HT-29 (cell line): Measurements from ENCODE around the gene FEM1C. TPM values are rescaled to one million over a fixed set of nuclear protein-coding genes. Genes with fewer than 3 reads are reported as not detected.
A peak's percentile ranks its signal among the peaks of the same experiment; 100 is the strongest.

Source experiments
- DNase-seq: peaks from one replicate; pipeline ENCODE4 v3.0.0-alpha.2; 2015; ENCODE audit warnings: low spot score
- total RNA-seq: library from RNA; depleted of rRNA; stranded (reverse); fragments of >200 nt; shearing (Covaris generic); gene quantifications from 2 replicates; pipeline ENCODE4 v1.2.3, GENCODE V29; 2014

FEM1C gene
- total RNA-seq, 1 experiment from 2014 or later = 6.7 TPM

- DNase-seq = no peak
Observed at GRCh38 chr5:115558388-115558956, 13.9 kb upstream of the FEM1C start.

DNA sequence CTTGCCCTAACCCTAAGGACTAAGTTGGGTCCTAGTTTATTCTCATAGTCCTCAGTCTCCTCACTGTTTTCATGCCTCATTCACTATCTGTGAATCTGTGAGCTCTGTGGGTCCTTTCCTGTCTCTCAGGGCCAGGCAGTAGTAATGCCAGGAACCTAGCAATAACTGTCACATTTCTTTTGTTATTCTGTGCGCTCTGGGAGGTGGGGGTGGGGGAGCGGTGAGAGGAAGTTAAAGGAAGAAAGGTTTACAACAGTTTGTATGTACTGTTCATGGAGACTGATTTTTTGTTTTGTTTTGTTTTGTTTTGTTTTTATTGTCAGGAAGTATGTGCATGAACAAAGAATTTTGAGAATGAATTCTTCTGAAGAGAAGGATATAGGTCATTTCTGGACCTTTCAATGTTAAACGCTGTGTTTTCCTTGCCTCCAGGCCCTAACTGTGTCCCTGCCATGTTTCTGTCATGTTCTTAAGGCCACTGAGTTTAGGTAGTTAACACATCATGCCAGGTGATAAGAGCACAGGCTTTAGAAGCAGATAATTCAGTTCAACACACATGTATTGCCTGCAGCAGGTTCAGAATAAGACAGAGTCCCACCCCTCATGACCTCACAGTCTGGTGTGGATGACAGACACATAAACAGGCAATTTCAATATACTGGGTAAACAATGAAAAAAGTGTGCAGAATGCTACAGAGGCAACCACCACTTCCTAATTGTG is 13.3 kb upstream of the FEM1C start:
- no peak for DNase-seq

- no peak for DNase-seq
Observed at GRCh38 chr5:115556276-115556675, 11.7 kb upstream of the FEM1C start.

GRCh38 chr5:115555084-115555633 is 10.6 kb upstream of the FEM1C start:
- no peak for DNase-seq

DNA sequence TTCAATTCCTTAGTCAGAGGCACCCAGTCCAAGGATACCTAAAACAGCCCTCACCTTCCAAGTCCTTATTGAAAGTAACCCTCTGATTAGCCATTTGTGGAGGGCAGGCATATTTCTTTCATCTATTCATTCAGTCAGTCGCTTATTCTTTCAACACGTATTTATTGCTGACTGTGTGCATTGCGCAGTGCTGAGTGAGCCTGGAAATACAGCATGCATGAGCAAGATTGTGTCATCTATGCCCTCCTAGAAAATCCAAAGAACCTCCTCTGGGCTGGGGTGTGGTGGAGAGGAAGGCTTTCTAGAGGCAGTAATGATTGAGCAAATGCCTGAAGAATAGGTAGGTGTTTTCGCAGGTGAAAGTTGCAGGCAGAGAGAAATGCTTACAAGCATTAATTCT is 8.5 kb upstream of the FEM1C start:
- DNase-seq = no peak

DNA sequence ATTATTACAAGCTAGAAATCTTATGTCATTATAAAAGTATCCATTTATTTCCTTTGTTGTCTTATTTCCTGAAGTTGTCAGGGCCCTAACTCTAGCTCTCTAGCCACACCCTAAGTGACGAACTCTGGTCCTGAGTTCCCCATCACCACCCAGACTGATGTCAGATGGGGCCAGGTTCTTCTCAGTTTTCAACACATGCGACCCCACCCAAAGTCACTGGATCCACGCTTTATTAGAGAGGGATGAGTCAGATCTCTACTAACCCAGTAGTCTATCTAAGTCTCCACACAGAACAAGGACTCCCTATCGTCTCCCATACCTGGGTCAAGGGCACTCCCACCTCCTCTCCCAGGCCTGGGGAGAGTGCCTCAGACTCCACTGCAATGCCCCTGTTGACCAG is 6.8 kb upstream of the FEM1C start:
- DNase-seq = no peak

GRCh38 chr5:115549154-115549553 is 4.6 kb upstream of the FEM1C start:
- DNase-seq = no peak

- DNase-seq = no peak
Observed at GRCh38 chr5:115548683-115549082, 4.1 kb upstream of the FEM1C start.

GRCh38 chr5:115545351-115545882 is 842 bp upstream of the FEM1C start:
- DNase-seq = no peak

GRCh38 chr5:115544043-115544435 is 536 bp downstream of the FEM1C start:
- no peak for DNase-seq

GRCh38 chr5:115543365-115544042 is 1.1 kb downstream of the FEM1C start:
- peak; percentile 72 for DNase-seq

DNA sequence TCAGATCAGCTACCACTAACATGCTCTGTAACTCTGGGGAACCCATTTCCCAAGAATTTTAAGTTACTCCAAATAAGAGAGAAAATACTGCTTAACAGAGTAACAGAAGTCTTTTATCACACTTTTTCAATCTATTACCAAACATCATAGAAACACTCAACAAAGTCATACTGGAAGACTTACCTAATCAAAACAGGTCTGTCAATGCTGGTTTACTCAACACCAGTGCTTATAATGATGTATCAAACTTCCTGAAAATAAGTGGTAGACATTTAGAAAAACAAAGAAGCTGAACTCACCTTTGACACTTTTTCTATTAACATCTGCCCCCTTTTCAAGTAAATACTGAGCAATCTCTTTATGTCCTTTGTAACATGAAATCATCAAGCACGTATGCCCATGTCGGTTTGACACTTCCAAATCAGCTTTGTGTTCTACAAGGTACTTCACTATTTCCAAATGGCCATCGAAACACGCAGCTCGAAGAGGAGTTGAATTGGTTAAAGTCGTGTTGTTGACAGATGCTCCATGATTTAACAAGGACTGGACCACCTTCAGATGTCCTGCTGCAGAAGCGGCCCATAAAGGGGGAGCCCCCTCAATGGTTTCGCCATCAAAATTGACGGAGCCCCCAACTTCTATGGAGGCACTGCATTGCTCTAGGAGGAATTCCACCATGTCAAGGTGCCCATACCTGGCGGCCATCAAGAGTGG is 1.8 kb downstream of the FEM1C start:
- peak; percentile 57 for DNase-seq

DNA sequence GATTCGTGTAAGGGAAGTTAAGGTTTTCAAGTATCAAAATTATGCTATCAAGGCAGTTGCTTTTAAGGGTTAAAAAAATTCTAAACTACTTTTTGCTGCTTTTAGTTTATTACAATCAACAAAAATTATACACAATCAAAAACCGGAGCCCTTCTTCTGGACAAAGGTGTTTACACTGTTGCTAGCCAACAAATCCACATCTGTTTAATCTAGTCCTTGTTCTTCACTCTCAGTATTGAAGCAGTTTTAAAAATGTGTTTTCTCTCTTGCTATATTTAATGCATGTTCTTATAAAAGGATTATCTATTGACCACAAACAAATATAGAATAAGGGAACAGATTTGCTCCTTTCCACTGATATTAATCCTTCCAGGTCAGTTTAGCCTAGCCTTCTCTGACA is 2.5 kb downstream of the FEM1C start:
- peak; percentile 51 for DNase-seq

- DNase-seq = no peak
Observed at GRCh38 chr5:115541611-115542010, 3.0 kb downstream of the FEM1C start.

- no peak for DNase-seq
Observed at GRCh38 chr5:115535479-115536035, 9.0 kb downstream of the FEM1C start.

DNA sequence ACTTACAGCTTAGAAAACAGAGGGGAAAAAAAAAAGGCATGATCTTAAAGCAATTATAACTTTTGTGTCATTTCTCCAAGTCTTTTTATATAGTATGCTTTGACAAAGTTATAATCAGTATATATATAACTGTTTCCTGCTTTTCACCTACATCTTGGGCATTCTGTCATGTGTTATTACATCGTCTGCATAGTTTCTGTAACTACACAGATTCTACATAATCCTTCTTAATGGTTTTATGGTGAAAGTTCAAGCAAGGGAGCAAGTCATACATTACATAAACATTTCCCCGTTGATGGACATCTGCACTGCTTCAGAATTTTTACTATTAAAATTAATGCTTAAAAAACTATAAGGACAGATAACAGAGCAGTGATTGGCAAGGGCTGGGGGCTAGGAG is 12.1 kb downstream of the FEM1C start:
- no peak for DNase-seq

GRCh38 chr5:115531787-115532367 is 12.7 kb downstream of the FEM1C start:
- DNase-seq = peak; percentile 55

DNA sequence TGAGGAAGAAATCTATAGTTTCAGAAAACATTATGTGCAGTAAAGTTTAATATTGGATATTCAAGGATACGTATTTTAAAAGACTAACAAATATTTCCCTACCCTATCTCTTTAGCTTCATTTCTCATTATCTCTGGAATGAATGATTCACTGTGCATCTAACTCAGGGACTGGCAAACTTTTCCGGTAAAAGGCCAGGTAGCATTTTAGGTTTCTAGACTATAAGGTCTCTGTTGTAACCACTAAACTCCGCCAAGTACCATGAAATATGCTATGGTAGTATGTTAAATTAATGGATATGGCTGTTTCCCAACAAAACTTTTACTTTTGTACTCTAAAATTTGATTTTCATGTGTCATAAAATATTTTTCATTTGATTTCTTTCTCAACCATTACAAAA is 13.2 kb downstream of the FEM1C start:
- no peak for DNase-seq

DNA sequence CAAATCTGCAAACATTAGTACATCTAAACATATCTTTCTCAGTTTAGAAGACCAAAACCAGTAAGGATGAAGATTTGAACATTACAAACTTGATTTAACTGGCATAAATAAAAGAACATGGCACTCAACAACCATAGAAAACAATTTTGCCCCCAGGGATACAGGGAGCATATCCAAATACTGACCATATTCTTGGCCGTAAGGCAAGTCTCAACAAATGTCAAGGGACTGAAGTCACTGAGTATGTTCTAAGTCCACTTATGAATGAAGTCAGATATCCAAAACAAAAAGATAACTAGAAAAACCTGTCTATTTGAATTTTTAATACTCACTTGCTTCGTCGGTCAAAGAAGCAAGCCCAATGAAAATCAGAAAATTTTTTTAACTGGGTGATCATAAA is 14.1 kb downstream of the FEM1C start:
- DNase-seq = no peak

DNA sequence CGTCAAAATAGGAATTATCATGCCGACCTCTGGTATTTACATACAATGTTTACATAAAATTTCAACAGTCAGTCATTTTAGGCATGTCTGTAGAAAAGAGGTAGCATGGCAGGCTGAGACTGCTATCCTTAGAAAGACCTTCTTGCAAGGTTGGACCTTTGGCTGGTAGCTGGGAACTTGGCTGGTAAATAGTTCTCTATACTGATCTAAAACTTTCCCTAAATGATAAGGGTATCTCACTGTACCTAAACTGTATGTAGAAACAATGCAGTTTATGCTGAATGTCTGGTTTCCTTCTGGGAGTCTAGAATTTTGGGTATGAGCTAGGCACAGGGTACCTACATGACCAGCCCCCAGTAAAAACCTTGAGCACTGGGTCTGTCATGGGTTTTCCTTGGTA is 18.0 kb downstream of the FEM1C start:
- no peak for DNase-seq

GRCh38 chr5:115524199-115524847 is 20.3 kb downstream of the FEM1C start:
- no peak for DNase-seq
